Measurements from ENCODE around the gene MGAT4B.

The MGAT4B gene

DNA sequence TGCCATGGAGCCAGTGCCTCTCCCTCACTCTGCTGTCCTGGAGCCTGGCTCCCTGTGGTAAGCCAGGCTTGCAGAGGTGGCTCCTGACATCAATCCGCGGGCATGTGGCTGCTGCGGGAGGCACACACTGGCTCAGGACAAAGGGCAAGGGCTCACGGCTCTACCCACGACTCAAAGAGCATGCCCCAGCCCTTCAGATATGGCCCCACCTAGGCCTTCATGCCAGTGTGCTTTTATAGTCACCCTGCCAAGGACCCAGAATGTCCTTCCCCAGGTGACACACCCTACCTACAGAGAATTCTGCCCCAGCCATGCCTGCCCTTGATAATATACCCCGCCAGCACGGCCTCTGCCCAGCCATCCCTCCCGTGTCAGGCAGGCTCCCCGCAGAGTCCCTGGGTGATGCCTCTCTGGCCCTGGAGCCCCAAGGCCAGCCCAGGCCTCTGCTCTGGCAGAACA, 1.6 kb downstream of the MGAT4B start:
- no peak for TF ChIP-seq GATA3 (IDR thresholded peaks at IDR 0.05; ENCODE audit: low read depth, low read length)
- no peak for TF ChIP-seq GATA2 (IDR thresholded peaks at IDR 0.05; ENCODE audit: low read depth, low read length)

DNA sequence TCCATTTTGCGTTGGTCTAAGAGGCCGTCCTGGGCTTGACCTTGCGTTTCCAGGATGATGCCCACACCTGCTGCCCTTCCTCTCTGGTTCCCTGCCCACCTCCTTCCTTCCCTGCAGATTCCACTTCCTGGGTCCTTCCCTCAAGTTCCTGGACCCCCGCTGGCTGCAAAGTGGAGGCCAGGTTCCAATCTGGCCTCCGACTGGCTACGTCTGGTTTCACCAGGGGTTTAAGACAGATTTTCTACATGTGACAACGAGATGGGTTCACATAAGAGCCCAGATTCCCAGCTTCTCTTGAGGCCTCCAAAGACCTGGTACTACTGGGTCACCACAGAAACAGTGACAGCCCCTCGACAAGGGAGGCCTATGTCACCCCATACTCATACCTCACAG, 2.1 kb downstream of the MGAT4B start:
- TF ChIP-seq GATA2 (IDR thresholded peaks at IDR 0.05; ENCODE audit: low read depth, low read length) (no peak), GATA3 (IDR thresholded peaks at IDR 0.05; ENCODE audit: low read depth, low read length) (no peak)

DNA sequence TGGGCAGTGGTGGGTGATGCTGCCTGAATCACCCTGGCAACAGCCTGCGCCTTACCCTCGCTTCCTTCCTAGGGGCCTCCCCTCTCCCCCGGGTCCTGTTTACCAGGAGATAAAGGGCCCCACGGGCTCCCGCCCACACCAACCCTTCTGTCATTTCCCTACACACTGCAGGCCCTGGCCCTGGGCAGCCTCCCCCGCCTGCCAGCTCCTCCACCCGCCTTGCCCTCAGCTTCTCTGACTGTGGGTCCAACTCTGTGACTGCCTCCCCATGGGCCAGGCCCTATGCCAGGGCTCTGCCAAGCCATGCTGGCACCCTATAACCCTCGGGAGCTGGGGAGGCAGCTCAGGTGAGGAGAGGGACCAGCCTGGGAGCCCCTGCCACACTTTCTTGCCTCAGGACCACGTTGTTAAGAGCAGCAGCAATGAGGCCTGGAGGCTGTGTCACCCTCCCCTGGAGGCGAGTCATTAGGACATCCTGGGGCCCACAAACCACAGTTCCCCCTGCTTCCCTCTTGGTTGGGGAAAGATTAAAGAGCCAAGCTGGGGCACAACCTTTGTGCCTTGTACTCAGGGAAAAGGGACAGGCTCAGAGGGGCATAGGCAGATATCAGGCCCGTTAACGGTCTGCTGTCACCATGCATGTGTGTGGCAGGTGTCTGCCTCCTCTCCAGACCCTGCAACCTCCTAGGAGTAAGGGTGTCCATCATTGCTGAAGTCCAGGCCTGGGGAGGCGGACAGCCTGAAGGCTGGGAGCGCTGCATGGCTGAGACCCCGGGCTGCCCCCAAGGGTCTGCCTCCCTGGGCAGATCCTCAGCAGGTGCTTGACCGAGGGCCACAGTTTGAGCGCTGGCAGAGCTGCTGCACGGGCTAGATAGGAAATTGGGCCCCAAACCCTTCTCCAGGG, 2.8 kb downstream of the MGAT4B start:
- TF ChIP-seq GATA3 (IDR thresholded peaks at IDR 0.05; ENCODE audit: low read depth, low read length): no peak

DNA sequence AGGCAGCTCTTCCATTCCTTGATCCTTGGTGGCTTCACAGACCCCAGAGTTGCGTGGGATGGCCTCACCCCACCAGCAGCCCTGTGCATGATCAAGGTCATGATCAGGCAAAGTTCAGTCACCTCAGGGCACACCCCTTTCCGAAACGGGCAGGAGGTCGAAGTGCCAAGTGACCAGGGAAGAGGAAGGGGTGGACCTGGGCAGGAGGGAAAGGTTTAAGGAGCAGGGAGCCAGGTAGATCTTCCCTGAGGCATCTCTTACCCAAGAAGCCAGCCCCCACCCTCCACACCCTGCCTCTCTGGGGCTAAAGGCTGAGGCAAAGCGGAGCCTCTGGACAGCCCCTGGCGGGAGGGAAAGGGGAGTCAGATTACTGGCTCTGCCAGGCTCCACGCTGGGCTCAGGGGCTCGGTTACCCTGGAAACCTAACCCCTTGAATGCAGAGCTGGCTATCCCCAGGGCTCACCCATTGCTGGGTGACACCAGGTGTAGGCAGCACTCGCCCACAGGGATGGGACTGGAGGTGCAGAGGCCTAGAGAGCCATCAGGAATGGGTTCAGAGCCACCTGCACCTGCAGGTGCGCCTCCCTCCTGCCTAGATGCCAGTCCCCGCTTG, 3.6 kb downstream of the MGAT4B start:
- TF ChIP-seq GATA2 (IDR thresholded peaks at IDR 0.05; ENCODE audit: low read depth, low read length) (no peak), GATA3 (IDR thresholded peaks at IDR 0.05; ENCODE audit: low read depth, low read length) (no peak)

DNA sequence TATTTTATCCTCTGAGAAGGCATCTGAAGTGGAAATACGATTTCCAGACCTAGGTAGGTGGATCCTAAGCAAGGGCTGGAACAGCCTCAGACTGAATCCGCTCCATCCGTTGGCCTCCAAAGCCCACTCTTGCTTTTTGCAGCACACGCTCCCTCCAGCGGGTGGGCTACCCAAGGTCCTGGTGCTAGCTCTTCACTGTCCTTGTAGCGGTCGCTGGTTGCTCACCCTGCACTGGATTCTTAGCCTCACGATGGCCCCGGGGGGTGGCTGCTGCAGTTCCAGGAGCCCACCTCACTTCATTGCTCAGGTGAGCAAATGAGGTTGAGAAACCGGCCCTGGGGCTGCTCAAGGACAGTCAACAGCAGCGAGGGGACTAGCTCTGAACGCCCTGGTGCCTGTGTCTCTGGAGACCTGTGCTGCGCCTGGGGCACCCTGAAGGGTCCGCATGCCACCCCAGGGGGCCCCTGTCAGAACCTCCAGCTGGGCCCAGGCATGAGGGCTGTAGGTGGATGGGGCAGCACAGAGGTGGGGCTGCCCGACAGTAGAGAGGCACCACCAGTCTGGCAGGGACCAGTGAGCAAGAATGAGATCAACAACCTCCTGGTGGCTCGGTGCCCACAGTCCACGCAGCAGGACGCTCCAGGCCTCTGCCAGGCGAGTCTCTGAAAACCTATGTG, 4.3 kb downstream of the MGAT4B start:
- TF ChIP-seq GATA3 (IDR thresholded peaks at IDR 0.05; ENCODE audit: low read depth, low read length) (no peak), GATA2 (IDR thresholded peaks at IDR 0.05; ENCODE audit: low read depth, low read length) (no peak)

DNA sequence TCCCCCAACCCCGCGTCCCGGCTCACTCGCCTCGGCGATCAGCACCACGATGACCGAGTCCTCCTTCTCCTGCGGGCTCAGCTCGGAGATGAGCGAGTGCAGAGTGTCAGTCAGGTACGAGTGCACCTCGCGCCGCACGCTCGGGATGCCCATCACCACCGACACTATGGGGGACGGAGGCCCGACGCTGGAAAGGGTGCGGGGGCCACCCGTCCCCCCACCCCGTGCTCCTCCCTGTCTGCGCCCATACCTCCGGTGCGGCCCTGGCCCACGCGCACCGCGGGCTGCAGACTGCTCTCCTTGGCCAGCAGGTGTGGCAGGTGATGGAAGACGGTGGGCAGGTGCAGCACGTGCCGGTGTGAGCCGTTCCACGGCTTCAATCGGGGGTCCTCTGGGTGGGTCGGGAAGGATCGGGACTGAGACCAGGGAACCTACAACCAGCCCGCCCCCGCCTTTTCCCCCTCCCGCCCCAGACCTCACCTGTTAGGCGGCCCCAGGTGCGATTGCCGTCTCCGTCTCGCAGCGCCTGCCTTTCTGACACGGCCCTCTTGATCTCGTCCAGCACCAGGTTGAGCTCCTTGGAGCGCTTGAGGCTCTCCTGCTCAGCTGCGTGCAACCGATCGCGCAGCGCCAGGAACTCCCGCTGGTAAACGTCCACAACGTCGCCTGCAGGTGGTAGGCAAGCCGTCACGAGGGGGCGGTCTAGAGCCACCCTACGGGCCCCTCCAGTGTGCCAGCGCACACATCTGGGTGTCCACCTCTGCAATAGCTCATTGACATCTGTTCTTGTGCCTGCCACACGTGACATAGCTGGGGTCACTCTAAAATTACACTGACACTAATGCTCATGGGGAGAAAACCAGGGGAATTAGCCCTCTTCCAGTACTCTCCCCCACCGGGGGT, 5.1 kb downstream of the MGAT4B start:
- TF ChIP-seq GATA3 (IDR thresholded peaks at IDR 0.05; ENCODE audit: low read depth, low read length) (no peak), GATA2 (IDR thresholded peaks at IDR 0.05; ENCODE audit: low read depth, low read length) (no peak)

DNA sequence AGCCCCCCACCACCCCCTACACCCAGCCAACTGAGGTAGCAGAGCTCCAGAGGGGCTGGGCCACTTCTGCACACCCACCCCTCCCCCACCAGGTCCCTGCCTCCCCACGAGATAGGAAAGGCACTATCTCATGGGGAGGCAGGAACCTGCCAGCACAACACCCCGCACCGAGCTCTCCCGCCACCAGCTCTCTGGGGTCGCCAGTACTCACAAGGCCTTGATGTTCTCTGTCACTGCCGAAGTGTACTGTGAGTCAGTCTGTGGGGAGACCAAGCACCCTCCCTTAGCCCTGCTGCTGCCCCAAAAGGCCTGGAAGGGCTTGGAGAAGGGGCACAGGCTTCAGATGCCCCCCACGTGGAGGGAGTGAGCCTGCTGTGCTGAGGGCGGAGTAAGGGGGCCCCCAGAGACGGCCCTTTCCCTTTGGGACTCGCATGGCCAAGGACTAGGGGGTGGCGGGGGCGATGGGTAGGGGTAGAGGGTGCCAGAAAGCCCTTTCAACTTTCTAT, 5.9 kb downstream of the MGAT4B start:
- TF ChIP-seq GATA2 (IDR thresholded peaks at IDR 0.05; ENCODE audit: low read depth, low read length): no peak
- no peak for TF ChIP-seq GATA3 (IDR thresholded peaks at IDR 0.05; ENCODE audit: low read depth, low read length)

DNA sequence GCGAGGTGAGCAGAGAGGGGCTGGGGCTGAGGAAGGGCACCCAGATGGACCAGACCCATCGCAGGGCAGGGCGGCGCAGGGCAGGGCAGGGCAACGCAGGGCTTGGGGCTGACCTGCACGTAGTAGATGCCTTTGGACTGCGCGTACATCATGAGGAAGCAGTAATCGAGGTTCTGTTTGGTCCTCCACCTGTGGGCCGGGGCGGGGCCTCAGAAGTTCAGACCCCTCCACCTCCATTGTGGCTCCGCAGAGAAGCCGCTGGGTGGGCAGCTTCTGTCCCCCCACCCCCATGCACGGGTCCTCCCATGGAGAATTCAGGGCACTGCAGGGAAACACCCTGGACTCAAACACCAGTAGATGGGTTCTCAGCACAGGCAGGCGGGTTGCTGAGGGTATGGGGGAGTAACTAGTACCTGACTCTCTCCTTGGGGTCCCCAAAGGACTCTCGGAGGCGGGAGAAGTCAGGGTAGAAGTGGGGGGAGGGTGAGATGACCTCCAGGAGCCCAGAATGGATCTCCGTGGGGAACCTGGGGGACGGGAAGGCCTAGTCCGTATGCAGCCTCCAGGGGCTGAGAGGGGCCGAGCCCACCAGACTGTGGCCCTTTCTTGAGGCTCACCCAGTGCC, 6.5 kb downstream of the MGAT4B start:
- TF ChIP-seq GATA3 (IDR thresholded peaks at IDR 0.05; ENCODE audit: low read depth, low read length) (no peak), GATA2 (IDR thresholded peaks at IDR 0.05; ENCODE audit: low read depth, low read length) (no peak)

DNA sequence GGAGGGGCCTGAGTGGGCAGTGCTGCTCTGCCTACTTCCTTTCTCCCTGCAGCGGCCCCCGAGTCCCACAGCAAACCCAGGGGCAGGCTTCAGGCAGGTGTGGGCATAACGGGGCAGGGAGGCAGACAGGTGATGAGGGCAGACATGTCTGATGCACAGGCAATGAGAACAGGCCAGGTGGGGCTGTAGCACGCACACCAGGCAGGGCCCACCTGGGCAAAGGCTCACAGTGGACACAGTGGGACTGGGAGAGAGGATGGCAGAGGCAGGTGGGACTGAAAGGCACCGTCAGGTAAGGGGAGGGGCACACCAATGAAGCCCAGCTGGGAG, 7.1 kb downstream of the MGAT4B start:
- TF ChIP-seq GATA2 (IDR thresholded peaks at IDR 0.05; ENCODE audit: low read depth, low read length) (no peak), GATA3 (IDR thresholded peaks at IDR 0.05; ENCODE audit: low read depth, low read length) (no peak)

DNA sequence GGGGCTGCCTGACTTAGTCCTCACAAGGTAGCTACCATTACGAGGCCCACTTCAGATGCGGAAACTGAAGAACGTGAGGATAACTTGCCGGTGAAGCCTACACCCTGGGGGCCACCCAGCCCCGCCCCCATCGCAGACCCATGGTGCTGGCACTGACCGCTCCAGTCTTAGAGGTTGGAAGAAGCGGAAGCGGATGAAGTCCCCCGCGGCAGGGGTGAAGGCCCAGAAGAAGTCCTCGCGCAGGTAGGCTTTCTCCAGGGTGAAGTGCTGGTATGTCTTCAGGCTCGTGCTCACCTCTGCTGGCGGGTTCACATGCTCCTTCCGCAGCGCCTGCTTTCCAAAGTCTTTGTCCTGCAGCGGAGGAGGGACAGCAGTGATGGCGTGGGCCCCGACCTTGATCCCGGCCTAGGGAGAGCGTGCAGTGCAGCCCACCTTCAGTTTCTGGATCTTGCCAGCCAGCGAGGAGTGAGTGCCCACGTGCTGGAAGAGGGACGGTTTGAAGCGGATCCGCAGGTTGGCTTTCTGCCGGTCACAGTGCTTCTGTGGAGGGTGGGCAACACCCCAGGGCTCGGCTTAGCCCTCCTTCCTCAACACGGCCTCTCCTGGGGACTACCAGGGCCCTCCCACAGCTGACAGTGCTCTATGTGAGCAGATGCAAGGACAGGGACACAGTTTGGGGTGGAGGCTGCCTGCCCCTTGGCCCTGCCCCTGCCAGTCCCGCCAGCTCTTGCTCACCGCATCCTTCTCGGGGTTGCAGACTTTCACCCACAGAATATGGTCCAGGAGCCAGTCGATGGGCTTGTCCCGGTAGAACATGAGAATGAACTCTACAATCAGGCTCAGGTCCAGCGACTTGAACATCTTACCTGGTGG, 7.7 kb downstream of the MGAT4B start:
- TF ChIP-seq GATA2 (IDR thresholded peaks at IDR 0.05; ENCODE audit: low read depth, low read length) (no peak), GATA3 (IDR thresholded peaks at IDR 0.05; ENCODE audit: low read depth, low read length) (no peak)

DNA sequence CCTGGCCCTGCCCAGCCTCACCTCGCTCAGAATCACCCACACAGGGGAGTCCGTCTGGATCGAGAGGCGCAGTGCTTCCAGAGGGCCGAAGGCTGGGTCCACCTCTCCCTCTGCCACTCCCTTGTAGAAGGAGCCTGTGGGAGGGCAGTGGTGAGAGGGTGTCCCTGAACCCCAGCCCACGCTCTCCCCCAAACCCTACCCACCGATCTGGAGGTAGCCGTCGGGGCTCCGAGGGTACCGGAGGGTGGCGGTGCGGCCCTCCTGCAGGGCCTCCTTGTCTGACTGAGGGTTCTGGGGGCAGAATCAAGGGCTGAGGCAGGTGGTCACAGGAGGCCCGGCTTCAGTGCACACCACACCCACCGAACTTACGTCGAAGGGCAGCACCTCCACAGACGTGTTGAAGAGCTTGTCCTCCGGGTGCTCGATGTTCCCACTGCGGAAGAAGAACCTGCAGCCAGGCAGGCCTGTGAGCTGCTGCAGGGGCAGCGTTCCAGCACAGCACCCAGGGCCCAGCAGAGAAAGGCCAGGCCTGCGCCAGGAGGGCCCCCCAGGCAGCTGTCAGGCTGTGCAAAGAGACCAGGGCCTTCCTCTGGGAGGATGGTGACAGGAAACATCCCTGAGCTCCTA, 8.4 kb downstream of the MGAT4B start:
- TF ChIP-seq GATA2 (IDR thresholded peaks at IDR 0.05; ENCODE audit: low read depth, low read length) (no peak), GATA3 (IDR thresholded peaks at IDR 0.05; ENCODE audit: low read depth, low read length) (no peak)

DNA sequence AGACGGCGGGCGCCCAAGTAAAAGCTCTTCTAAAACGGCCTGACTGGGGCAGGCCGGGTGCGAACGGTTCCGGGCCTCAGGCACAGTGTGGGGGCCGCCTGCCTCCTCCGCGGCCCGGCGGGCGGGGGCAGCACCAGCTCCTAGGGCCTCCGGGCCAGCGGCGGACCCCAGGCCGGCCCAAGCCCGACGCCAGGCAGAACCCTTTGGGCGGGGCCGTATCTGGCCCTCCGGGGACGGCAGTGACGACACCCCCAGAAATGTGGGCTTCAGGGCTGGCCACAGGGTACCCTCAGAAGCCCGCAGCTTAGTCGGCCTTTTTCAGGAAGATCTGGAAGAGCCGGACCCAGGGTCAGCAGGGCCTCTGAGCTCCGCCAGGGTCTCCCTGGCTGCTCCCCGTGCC, 8.9 kb downstream of the MGAT4B start:
- TF ChIP-seq GATA3 (IDR thresholded peaks at IDR 0.05; ENCODE audit: low read depth, low read length): no peak
- TF ChIP-seq GATA2 (IDR thresholded peaks at IDR 0.05; ENCODE audit: low read depth, low read length): no peak
